GM19438 (cell line): ENCODE data around the gene BRSK1.

Source experiments
- ATAC-seq: cut with Tn5 transposase; IDR thresholded peaks from one replicate; pipeline ENCODE4 v1.9.1; 2021; ENCODE audit warnings: low read depth; ENCODE audit not compliant: unreplicated experiment

Gene BRSK1

GRCh38 chr19:55283548-55284377 is at the start of gene BRSK1:
Gene BRSK1 (plus strand): TSS chr19:55283997. CDS start chr19:55284443, 446 bp downstream.
- ATAC-seq, result no peak

GRCh38 chr19:55238030-55238429 is 45.8 kb upstream of the BRSK1 start:
- ATAC-seq, result no peak

- no peak for ATAC-seq
Measured at GRCh38 chr19:55239004-55239403, 44.8 kb upstream of the BRSK1 start.

DNA sequence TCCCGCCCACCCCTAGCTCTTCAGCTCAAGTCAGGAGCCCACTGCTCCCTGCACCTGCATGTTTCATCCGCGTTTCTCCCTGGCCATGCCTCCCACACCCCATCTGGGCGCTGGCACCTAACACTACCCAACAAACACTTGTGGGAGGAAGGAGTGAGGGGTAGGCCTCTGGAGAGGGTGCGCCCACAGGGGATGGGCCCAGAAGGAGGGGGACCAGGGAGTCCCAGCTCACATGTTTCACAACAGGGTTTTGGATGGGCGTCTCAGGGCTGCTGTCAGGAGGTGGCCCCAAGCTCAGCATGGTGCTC is 43.1 kb upstream of the BRSK1 start:
- no peak for ATAC-seq

GRCh38 chr19:55241143-55241934 is 42.5 kb upstream of the BRSK1 start:
- no peak for ATAC-seq

- no peak for ATAC-seq
Measured at GRCh38 chr19:55241935-55242464, 41.8 kb upstream of the BRSK1 start.

GRCh38 chr19:55242517-55242916 is 41.3 kb upstream of the BRSK1 start:
- ATAC-seq, result no peak

- ATAC-seq, result no peak
Measured at GRCh38 chr19:55244004-55244680, 39.7 kb upstream of the BRSK1 start.

GRCh38 chr19:55245236-55245904 is 38.4 kb upstream of the BRSK1 start:
- ATAC-seq, result no peak

DNA sequence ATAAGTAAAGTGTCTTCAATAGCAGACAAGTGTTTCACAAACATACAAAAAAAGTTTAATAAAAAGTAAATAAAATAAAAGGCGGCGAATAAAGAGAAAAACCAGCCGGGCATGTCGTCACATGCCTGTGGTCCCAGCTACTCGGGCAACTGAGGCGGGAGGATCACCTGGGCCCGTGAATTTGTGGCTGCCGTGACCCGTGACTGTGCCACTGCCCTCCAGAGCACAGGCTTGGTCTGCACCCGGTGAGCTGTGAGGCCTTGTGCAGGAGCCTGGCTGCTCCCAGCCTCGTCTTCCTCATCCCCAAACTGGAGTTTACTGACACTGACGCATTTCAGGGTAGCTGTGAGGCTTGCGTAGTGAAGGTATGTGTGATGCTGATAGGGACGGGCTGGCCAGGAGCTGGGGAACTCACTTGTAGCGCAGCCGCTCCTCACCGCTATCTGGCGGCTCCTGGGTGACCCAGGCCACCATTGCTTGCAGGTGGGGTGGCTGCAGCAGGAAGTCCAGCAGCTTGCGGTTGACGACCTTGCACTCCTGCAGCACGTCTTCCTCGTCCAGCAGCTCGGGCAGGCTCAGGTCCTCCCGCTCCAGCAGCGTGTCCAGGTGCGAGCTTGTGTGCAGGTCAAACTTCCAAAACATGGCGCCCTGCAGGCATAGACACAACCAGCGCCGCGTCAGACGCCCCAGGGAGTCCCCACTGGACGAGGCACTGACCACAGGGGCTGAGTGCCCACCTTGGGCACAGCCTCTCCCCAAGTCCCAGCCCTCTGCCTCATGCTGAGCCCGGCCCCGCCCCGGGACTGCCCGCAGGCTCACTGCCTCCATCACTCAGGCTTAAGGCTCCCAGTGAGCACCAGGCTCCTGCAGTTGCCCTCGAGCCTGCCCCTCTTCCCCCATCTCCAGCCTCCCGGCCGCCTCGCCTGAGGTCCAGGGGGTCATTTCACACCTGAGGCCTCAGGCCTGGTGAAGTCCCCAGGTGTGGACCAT is 37.0 kb upstream of the BRSK1 start:
- ATAC-seq, result no peak

DNA sequence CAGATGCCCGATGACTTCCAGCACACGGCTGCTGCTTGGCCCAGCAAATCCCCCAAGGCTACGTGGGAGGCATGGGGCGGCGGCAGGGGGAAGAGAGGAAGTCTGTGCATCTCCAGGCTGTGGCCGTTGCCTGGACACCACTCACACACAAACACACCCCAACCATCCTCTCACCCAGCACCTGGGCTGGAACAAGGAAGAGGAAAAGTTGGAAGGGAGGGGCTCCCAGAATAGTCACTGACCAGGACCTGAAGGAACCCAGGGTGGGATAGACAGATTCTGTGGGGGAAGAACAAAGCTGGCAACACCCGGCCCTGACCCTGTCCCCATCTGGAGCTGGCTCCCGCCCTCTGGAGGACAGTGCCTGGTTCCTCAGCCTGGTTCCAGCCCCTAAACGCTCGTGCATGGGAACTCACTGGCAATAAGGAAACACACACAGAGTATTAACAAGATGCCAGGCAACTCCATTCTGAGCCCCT is 36.1 kb upstream of the BRSK1 start:
- ATAC-seq, result no peak

DNA sequence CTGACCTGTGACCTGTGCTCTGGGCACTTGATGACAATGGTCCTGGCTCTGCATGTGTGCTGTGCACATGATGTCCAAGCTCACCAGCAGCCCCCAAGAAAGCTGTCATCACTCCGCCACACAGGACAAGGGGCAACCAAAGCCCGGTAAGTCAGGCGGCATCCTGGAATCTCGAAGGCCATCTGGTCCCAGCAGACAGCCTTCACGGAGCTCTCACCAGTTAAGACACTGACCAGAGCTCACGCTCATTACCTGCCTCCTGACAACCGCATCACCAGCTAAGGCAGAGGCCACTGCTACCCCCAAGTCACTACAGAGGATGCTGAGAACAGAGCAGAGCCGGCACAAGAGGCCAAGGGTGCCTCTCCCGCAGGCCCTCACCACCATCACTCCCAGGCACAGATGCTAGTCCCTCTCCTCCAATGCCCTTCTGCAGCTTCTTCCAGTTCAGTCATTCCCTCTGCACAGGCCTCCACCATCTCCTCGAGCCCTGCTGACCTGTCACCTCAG is 35.6 kb upstream of the BRSK1 start:
- ATAC-seq, result no peak

DNA sequence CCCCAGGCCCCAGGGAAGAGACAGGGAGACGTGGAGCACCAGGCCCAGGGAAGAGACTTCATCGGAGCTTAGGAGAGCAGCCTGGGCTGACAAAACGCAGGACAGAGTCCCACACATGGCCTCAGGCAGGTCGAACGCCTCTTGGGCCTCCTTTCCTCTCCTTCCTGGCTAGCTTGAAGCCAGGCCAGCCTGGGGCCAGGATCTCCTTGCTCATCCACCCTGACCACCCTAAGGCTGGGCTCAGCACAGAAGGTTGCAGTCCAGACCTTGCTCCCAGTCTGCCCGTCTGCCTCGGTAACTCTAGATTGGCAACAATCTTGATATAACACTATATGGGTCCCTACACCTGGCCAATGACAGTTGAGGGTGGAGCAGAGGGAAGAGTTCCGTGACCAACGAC is 35.1 kb upstream of the BRSK1 start:
- no peak for ATAC-seq

DNA sequence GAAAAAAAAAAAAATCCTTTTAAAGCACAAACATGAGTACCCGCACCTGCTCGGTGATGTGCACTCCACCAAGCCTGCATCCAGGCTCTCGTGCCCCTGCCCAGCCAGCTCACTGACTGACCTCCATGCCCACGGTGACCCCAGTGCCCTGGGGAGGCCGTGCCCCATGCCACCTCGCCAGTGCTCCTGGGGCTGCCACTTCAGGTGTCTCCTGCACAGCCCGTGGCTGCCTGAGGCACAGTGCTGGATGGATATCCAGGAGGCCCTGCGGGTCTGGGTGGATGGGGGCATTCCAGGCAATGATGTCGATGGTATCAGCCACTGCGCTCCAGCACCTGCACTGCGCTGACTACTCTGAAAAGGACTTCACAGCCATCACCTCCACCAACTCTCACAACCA is 34.0 kb upstream of the BRSK1 start:
- ATAC-seq, result no peak

DNA sequence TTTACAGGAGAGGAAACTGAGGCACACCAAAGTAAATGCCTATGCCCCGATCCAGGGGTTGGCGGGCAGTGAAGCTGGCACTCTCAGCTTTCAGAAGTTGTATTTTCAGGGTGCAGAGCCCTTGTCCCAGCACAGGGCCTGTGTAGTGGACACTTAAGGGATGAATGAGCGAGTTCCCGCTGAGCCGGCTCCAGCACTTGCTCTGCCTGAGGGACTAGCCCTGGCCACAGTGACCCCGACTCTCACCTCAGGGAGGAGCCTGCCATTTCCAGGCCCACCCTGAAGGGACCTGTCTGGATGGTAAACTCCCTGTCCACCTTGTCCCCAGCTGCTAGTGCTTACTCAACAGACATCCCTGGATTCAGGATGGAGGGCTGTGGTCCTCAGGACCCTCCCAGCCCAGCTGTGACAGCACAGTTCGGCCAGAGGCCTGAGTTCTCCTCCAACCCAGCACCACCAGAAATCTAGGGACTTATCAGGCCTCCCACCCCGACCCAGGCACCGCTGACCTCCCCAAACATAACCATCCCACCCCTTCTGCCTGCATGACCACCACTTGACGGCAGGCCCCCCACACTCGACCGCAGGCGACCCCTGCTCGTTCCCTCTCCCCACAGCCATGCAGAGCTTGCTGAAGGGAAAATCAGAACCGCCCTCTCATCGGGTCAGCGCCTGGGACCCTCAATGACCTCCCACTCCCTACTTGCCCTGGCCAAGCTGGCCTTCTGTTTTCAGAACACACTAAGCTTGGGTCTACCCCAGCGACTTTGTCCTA is 33.3 kb upstream of the BRSK1 start:
- ATAC-seq, result no peak

DNA sequence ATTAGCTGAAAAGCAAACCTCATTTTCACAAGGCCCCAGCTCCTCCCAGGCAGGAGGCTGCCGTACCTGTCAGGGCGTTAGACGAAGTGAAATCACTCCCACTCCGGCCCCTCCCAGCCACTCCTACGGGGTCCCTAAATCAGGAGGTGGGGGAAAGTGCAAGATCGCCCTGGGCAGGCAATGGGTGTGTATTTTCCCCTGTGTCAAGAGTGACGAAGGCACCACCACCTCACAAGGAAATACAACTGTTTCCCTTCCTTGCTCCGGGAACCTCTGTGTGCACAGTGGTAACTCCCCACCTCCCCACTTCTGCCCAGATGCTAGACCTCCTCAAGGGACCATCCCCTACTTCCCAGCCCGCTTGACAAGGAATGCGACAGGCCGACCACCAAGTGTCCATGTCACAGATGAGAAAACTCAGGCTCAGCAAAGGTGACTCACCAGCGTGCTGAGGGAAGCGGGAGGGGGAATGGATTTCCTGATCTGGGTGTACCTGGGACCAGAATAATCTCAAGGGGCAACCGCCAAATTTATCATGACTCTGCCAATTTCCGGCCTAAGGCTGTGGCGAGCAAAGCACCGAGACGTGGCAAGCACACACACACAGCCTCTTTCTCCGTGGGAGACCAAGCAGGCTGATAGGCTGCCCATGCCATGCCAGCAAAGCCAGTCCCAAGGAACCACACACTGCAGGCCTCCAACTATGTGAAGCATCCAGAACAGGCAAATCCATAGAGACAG is 32.3 kb upstream of the BRSK1 start:
- no peak for ATAC-seq

GRCh38 chr19:55252760-55253663 is 30.8 kb upstream of the BRSK1 start:
- ATAC-seq, result no peak
